Ovary (tissue), 9 donors: ENCODE results near the gene LIPC. TPM values are rescaled to one million over a fixed set of nuclear protein-coding genes. Genes with fewer than 3 reads are reported as not detected.

Source experiments
- DNase-seq, 5 donors: peaks; one replicate each; pipeline ENCODE4 v3.0.0-alpha.2; 2019 to 2020
- H3K27ac ChIP-seq, 2 donors: fragments of 200-600 bp; one replicate each; pipeline versions ENCODE4 v1.5.1 to v1.8.0; 2019 to 2022
- H3K27me3 ChIP-seq: fragments of 200-600 bp; one replicate; pipeline ENCODE4 v1.8.0; 2022
- H3K36me3 ChIP-seq: fragments of 200-600 bp; sonication (generic); one replicate; pipeline ENCODE4 v1.5.1; 2019
- H3K4me1 ChIP-seq: one replicate; pipeline ENCODE4 v1.8.1; 2013; ENCODE audit warnings: mild to moderate bottlenecking, moderate library complexity; ENCODE audit not compliant: insufficient read depth
- H3K4me3 ChIP-seq: fragments of 200-600 bp; sonication (generic); one replicate; pipeline ENCODE4 v1.5.1; 2017
- H3K9me3 ChIP-seq, 2 donors: fragments of 200-600 bp in 1 of 2; sonication (generic) in 1 of 2; one replicate each; pipeline versions ENCODE4 v1.5.1 to v1.8.1; 2013 to 2019; ENCODE audit warnings: mild to moderate bottlenecking in 1 of 2, moderate library complexity in 1 of 2
- CTCF ChIP-seq, 3 donors: fragments of 450-650 bp in 2 of 3; fragments of 200-600 bp in 1 of 3; IDR thresholded peaks; one replicate each; pipeline versions ENCODE4 v1.5.1 to v1.8.0; 2016 to 2022; ENCODE audit warnings: antibody characterized with exemption in 3 of 3, mild to moderate bottlenecking in 1 of 3
- EP300 ChIP-seq: sonication (generic); formaldehyde crosslinking; IDR thresholded peaks from one replicate; pipeline ENCODE4 v1.6.1; 2017; ENCODE audit warnings: antibody characterized with exemption
- POLR2A ChIP-seq: fragments of 450-650 bp; IDR thresholded peaks from one replicate; pipeline ENCODE4 v1.6.1; 2017; ENCODE audit warnings: antibody characterized with exemption, mild to moderate bottlenecking, moderate library complexity
- WGBS, 3 donors: extraction: QIAGEN DNeasy Blood & Tissue Kit in 1 of 3; methylation state at CpG; one replicate each; pipeline versions ENCODE4 v1.1.5 to v1.1.7; 2013 to 2017; 5-methylcytosine and 5-hydroxymethylcytosine counted together
- intact Hi-C, 4 donors: fragments of 100-400 bp; cut with DNase I; formaldehyde crosslinking; loops; one replicate each; pipeline versions ENCODE4 v1.11.0 to v1.15.1; 2022 to 2023
- polyA plus RNA-seq, 2 donors: library from polyadenylated mRNA; stranded (reverse); fragments of 200-250 nt in 1 of 2; fragments of 350-450 nt in 1 of 2; fragmentation: Illumina TruSeq in 1 of 2; extraction: RNeasy Lipid Tissue Mini Kit (QIAGEN cat#74804) in 1 of 2; gene quantifications; one replicate each; pipeline ENCODE4 v1.2.3, GENCODE V29; 2013 to 2014
- total RNA-seq, 7 donors: library from RNA; depleted of rRNA in 2 of 7; stranded (reverse); fragments of >200 nt in 2 of 7; fragmentation: NEBNext Ultra II Directional in 3 of 7; extraction: Animal tissue kit (Norgen Biotek cat#: 25700) in 3 of 7; gene quantifications; one replicate each; pipeline versions ENCODE4 v1.1.0 to v1.2.4, GENCODE V29; 2016 to 2023
- donor health status: DM: no; HTN: no; CAD: no; lungs with moderate emphysema.
- donor health status: DM: no; HTN: no; CAD: no.
- donor health status: Bipolar disorder and iron deficiency.
- donor health status: DM: yes; HTN: yes; CAD: no.
- donor health status: DM: no; HTN: no; CAD: no.
- donor health status: DM: yes; HTN: yes; CAD: no.

LIPC gene
- total and polyA plus RNA-seq, 9 donors: 0.28 to 1.1 (median 0.72) TPM

- intact Hi-C loops: no loop called here
- H3K27me3 ChIP-seq: no peaks in the 10 kb centered on the region
- WGBS, 3 donors: 0% methylated on average over 1 of the region's 1 CpG
- H3K4me3 ChIP-seq: no peak overlapping the region
- no peaks in the 10 kb centered on the region for H3K36me3 ChIP-seq
- no peaks in the 10 kb centered on the region for H3K9me3 ChIP-seq
- TF ChIP-seq EP300 (no peak), CTCF (IDR thresholded peaks at IDR 0.05) (no peak), POLR2A (no peak)
- no peak overlapping the region for H3K27ac ChIP-seq
- no peaks in the 10 kb centered on the region for H3K4me1 ChIP-seq
- no peak for DNase-seq
Measured at GRCh38 chr15:58561321-58561720, 129.5 kb downstream of the LIPC start.

GRCh38 chr15:58562135-58562534 lies 130.3 kb downstream of the LIPC start:
- no peak overlapping the region for H3K4me3 ChIP-seq
- WGBS, 3 donors: 52 to 79% (median 78%) methylated on average over 3 of the region's 3 CpGs
- no peaks in the 10 kb centered on the region for H3K27me3 ChIP-seq
- H3K36me3 ChIP-seq: no peaks in the 10 kb centered on the region
- TF ChIP-seq EP300: no peak
- no peak for DNase-seq
- no peaks in the 10 kb centered on the region for H3K9me3 ChIP-seq
- no peaks in the 10 kb centered on the region for H3K4me1 ChIP-seq
- intact Hi-C loops: no loop called here
- H3K27ac ChIP-seq: no peak overlapping the region

- TF ChIP-seq EP300 (no peak), POLR2A (no peak), CTCF (IDR thresholded peaks at IDR 0.05) (no peak)
- H3K36me3 ChIP-seq: no peaks in the 10 kb centered on the region
- WGBS, 3 donors: 78 to 91% (median 90%) methylated on average over 5 to 6 of the region's 6 CpGs
- no peak for DNase-seq
- intact Hi-C loops: no loop called here
- no peaks in the 10 kb centered on the region for H3K27me3 ChIP-seq
- no peak overlapping the region for H3K27ac ChIP-seq
- peaks cover 3% of the 10 kb centered on the region for H3K4me1 ChIP-seq
- H3K4me3 ChIP-seq: no peak overlapping the region
- H3K9me3 ChIP-seq: no peaks in the 10 kb centered on the region
Measured at GRCh38 chr15:58564981-58565380, 133.2 kb downstream of the LIPC start.

- no peak for TF ChIP-seq POLR2A
- TF ChIP-seq CTCF (IDR thresholded peaks at IDR 0.05): no peak
- no peak for TF ChIP-seq EP300
- Histone ChIP-seq H3K9me3 (no peaks in the 10 kb centered on the region), H3K36me3 (no peaks in the 10 kb centered on the region), H3K27ac (no peak overlapping the region), H3K4me1 (peaks cover 3% of the 10 kb centered on the region), H3K4me3 (no peak overlapping the region), H3K27me3 (no peaks in the 10 kb centered on the region)
- DNase-seq: no peak
- intact Hi-C loops: no loop called here
- whole genome bisulfite sequencing, 3 donors: 65 to 69% (median 69%) methylated on average over 4 of the region's 4 CpGs
Measured at GRCh38 chr15:58565619-58566018, 133.8 kb downstream of the LIPC start.

- H3K9me3 ChIP-seq: no peaks in the 10 kb centered on the region
- H3K4me3 ChIP-seq: no peak overlapping the region
- intact Hi-C loops: no loop called here
- H3K27me3 ChIP-seq: no peaks in the 10 kb centered on the region
- TF ChIP-seq POLR2A (no peak), EP300 (no peak), CTCF (IDR thresholded peaks at IDR 0.05) (no peak)
- peaks cover 3% of the 10 kb centered on the region for H3K4me1 ChIP-seq
- H3K36me3 ChIP-seq: no peaks in the 10 kb centered on the region
- WGBS, 3 donors: 79 to 92% (median 89%) methylated on average over 6 of the region's 6 CpGs
- no peak overlapping the region for H3K27ac ChIP-seq
- DNase-seq: no peak
Measured at GRCh38 chr15:58566029-58566428, 134.2 kb downstream of the LIPC start.
